GM21381 (cell line): Measurements from ENCODE around the gene SMPD2.

ENCODE experiments used
- ATAC-seq: cut with Tn5 transposase; IDR thresholded peaks from one replicate; pipeline ENCODE4 v1.9.1; 2021; ENCODE audit warnings: mild to moderate bottlenecking, moderate library complexity; ENCODE audit not compliant: unreplicated experiment

Gene SMPD2

GRCh38 chr6:109446541-109446940 is 6.0 kb downstream of the SMPD2 start:
- ATAC-seq: no peak

- no peak for ATAC-seq
Observed at GRCh38 chr6:109447087-109447486, 6.6 kb downstream of the SMPD2 start.

GRCh38 chr6:109447878-109448555 is 7.5 kb downstream of the SMPD2 start:
- ATAC-seq: no peak

GRCh38 chr6:109448615-109449014 is 8.1 kb downstream of the SMPD2 start:
- ATAC-seq: no peak

- no peak for ATAC-seq
Observed at GRCh38 chr6:109449064-109449794, 8.7 kb downstream of the SMPD2 start.

GRCh38 chr6:109449795-109450673 is 9.5 kb downstream of the SMPD2 start:
- ATAC-seq: no peak

- no peak for ATAC-seq
Observed at GRCh38 chr6:109450801-109451200, 10.3 kb downstream of the SMPD2 start.

GRCh38 chr6:109451376-109451775 is 10.9 kb downstream of the SMPD2 start:
- no peak for ATAC-seq

GRCh38 chr6:109452181-109452580 is 11.7 kb downstream of the SMPD2 start:
- ATAC-seq: no peak

GRCh38 chr6:109453156-109453555 is 12.6 kb downstream of the SMPD2 start:
- no peak for ATAC-seq

- no peak for ATAC-seq
Observed at GRCh38 chr6:109453594-109454495, 13.3 kb downstream of the SMPD2 start.

- peak; percentile 27 for ATAC-seq
Observed at GRCh38 chr6:109454496-109455436, 14.2 kb downstream of the SMPD2 start.

- ATAC-seq: peak; percentile 51
Observed at GRCh38 chr6:109455437-109456110, 15.1 kb downstream of the SMPD2 start, which contains the start of gene MICAL1. MICAL1 (minus strand) TSS chr6:109455772; CDS start chr6:109454196, 1,576 bp downstream.

GRCh38 chr6:109456111-109456583 is 15.6 kb downstream of the SMPD2 start:
- ATAC-seq: no peak

- ATAC-seq: no peak
Observed at GRCh38 chr6:109456710-109457561, 16.4 kb downstream of the SMPD2 start.

GRCh38 chr6:109457562-109457996 is 17.1 kb downstream of the SMPD2 start:
- ATAC-seq: no peak

GRCh38 chr6:109458774-109459531 is 18.4 kb downstream of the SMPD2 start:
- peak; percentile 25 for ATAC-seq
